GM18505 (cell line): ENCODE data around the gene SMYD3.

Source experiments
- ATAC-seq: cut with Tn5 transposase; IDR thresholded peaks from one replicate; pipeline ENCODE4 v1.9.1; 2021; ENCODE audit not compliant: unreplicated experiment
- POLR2A ChIP-seq: IDR thresholded peaks from 4 replicates; pipeline ENCODE4 v1.6.1; 2011; ENCODE audit warnings: borderline replicate concordance; ENCODE audit not compliant: insufficient read depth, insufficient read length; ENCODE audit errors: extremely low read depth

SMYD3 gene

GRCh38 chr1:245870698-245871097, 636.4 kb downstream of the SMYD3 start:
- ATAC-seq: no peak
- no peak for TF ChIP-seq POLR2A

GRCh38 chr1:245869847-245870246, 637.2 kb downstream of the SMYD3 start:
- no peak for TF ChIP-seq POLR2A
- ATAC-seq: no peak

- TF ChIP-seq POLR2A: no peak
- ATAC-seq: no peak
Observed at GRCh38 chr1:245867738-245868137, 639.3 kb downstream of the SMYD3 start.

DNA sequence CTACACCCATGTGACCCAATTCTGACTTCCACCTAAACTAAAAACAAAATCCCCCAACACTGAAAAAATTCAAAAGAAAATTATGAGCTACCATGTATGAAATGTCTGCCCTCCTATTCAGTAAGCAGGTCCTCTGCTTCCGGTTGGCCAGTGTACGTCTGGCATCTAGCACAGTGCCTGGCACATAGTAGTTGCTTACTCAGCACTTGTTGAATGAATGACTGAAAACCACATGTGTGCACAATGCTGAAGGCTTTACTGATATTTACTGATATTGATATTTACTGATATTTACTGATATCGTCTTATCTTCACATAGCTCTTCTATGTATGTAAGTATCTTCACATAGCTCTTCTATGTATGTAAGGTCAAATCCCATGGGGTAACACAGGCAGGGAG, 642.2 kb downstream of the SMYD3 start:
- no peak for TF ChIP-seq POLR2A
- ATAC-seq: no peak

- ATAC-seq: no peak
- TF ChIP-seq POLR2A: no peak
Observed at GRCh38 chr1:245863566-245864184, 643.4 kb downstream of the SMYD3 start.

DNA sequence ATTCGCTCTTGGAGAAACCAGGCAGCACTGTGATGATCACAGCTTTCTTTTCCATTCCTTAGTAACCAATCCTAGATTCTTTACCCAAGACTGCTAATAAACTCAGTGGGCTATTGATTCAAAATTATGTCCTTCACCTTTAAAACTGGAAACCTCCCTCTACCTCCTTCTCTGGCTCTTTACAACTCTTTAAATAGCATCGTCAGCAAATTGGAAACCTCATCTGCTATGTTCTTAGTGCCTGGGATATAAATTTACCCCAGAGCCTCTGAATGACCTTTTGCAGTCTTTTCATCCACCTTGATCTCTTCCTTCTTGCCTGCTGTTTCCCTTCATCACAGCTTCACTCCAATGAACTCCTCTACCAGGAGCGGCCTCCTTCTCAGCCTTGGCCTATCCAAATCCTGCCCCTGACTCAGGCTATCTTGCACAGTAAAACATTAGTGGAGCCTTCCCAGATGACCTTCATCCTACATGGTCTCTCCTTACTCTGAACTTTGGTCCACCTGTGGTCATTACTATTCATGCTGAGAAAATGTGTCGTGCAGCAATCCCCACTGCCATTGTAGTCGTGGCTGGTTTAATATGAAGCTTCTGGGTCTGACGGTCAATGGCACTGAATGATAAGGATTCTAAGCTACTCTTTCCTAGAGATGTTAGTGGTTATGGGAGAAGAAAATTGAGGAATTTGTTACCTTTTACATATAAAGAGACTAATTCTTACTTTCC, 644.1 kb downstream of the SMYD3 start:
- TF ChIP-seq POLR2A: no peak
- ATAC-seq: no peak

DNA sequence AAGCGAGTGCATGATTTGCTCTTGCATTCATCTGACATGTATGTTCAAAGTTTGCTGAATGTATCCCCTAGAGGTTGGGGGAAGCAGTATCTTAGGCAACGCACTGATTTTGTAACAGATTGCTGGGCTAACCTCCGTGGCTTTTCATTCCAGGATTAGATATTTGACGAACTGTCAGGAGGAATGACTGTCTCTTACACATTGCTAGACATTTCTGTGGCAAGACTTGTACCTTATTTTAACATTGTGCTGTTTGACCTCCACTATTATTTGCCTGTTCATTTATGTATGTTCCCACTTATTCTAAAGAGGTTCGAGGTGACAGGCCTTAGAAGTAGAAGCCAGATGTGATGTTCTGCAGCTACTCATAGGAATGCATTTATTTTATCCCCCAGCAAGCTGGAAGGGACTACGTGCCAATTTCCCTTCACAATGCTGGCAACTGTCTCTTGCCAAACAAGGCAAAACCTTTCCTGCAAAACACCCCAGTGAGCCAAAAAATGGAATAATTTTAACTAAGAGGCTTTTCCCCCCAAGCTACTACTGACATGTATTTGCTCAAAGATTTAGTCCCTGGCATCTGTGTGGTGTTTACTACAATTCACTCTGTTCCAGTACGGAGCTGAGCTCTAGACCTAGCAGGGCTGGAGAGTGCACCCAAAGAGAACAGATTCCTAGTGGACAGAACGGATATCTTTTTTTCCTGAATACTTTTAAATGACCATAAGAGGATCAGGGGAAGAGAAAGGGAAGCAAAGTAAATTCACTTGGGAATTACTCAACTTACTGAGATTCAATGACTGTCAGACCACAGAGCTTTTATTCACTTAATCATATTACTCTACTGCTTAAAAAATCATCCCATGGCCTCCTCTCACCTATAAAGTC, 646.2 kb downstream of the SMYD3 start:
- ATAC-seq: no peak
- no peak for TF ChIP-seq POLR2A

GRCh38 chr1:245859493-245860114, 647.5 kb downstream of the SMYD3 start:
- TF ChIP-seq POLR2A: no peak
- ATAC-seq: no peak

- ATAC-seq: no peak
Observed at GRCh38 chr1:245858722-245859492, 648.2 kb downstream of the SMYD3 start.

DNA sequence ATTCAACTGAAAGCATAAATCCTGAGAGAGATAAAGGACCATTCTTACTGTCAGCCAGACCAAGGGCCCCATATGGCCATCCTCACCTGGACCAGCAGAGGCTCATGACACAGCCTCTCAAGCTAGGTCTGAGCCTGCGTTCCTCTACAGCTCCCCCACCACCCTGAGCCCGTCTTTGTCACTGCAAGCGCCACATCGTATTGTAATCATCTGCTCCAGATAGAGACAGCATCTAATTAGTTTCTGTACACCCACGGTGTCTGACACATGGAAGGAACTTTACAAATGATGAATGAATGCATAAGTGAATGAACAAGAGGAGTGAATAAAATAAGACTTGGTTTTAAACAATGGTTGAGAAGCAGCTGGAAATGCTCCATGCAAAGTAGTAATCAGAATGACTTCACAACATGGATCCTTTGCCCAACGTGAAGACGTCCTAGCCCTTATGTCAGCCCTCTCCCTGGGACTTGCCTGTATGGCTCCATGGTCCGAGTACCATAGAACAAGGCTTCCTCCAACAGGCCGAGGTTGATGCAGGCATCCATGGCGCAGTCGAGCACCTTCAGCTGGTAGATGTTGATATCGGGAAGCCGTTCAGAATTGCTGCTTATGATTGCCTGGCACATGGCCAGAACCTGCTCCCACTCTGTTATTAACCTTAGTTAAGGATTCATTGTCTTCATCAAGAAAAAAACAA, 648.9 kb downstream of the SMYD3 start:
- no peak for ATAC-seq
- no peak for TF ChIP-seq POLR2A

More at GRCh38 chr1:245858722-245859492, 648.2 kb downstream of the SMYD3 start:
- no peak for TF ChIP-seq POLR2A

DNA sequence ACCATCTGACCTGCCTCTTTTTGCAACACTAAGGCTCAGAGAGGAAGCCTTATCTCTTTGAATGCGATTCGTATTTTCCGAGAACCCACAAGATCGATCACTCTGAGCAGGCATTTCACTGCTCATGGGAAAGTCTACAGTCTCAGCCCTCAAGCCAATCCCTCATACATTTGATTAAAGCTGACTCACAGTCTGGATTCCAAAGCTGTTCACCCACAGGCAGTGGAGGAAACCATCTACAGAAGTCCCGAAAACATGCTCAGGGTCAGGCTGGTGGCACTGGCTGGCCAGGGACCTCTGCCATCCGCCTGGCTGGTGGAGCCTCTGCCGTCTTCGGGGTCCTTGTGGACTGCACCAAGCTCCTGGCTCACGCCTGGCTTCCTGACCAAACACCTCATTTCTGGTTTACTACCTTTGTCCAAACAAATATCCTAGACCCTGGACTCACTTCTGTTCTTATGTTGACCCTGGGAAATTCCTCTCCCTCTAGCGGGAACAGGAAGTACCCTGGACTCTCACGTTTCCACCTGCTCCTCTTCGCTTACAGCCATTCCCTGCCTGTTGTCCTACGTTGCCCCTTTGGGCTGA, 650.0 kb downstream of the SMYD3 start:
- no peak for TF ChIP-seq POLR2A
- ATAC-seq: no peak
